Stimulated activated naive CD4-positive, alpha-beta T cell (primary cell): ENCODE measurements around the gene RIT2.

Experiments used
- DNase-seq, 6 experiments: peaks; one replicate each; lab custom pipeline; 2025; lab: John Stamatoyannopoulos, UW

RIT2 gene

DNA sequence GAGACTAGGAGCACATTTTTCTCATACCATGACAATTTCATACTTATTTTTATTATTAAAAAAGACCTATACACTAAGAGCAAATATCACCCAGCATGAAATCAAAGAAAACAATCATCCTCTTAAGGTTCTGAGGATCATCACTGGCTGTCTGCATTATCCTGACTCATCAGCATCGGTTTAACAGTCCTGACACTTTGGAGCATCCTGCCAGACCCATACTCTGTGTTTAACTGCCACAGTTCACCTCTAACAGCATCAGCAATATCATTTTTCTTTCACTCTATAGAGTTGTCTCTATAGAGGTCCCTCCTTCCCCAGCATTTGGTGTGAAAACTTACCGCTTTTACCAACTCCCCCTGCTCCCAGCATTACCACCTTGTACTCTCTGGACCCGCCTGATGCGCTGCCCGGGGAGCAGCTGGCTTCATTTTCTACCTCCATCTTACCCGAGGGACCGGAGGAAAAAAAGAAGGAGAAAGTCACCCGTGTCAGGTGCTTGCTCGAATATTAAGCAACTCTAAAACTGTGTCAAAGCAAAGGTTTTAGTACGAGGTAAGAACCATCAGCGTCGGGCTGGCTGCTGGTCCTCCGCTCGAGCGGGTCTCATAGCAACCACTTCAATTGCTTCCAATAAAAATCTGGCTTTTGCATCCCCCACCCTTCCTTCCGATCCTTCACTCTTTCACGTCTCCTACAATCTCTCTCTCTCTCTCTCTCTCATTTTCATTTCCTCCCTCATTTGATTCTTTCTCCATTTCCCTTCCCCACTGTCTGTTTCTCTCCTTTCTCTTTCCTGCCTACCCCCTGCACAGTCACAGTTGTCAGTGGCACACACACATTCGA is at the start of gene RIT2:
Gene RIT2 (minus strand): TSS at position 610 of the 846 bp plus-strand sequence.
- no peak for DNase-seq

GRCh38 chr18:43161528-43161927 is 46.0 kb upstream of the RIT2 start:
- no peak for DNase-seq

- DNase-seq: no peak
Observed at GRCh38 chr18:43160509-43160908, 45.0 kb upstream of the RIT2 start.

- DNase-seq: no peak
Observed at GRCh38 chr18:43159926-43160325, 44.4 kb upstream of the RIT2 start.

DNA sequence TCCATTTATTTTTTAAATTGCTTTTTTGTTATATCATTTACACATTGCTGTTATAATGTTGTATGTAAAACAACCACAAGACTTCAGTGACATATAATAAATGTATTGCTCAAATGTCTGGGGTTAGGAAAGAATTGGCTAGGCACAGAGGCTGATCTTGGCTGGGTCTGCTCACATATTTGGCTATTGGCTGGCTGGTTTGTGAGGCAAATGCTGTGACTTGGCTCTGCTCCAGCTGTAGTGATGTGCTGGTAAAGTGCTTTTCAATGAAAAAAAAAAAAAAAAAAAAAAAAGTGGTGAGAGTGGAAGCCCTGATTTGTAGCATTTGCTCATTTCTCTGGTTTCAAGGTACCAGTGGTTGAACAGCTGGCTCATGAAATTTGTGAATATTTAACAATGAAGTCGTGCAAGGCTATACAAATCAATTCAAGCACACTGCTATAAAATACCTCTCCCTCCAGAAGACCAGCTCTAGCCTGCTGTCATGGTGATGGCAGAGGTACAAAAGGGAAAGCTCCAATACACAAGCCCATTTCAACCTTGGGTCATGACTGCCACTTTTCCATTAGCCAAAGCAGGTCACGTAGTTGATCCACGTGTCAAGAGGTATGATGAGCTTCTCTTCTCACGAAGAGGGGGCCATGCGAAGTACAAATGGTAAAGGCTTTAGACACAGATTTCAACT is 43.7 kb upstream of the RIT2 start:
- DNase-seq: no peak

- DNase-seq: no peak
Observed at GRCh38 chr18:43158381-43158780, 42.9 kb upstream of the RIT2 start.

GRCh38 chr18:43155842-43156241 is 40.4 kb upstream of the RIT2 start:
- DNase-seq: no peak

DNA sequence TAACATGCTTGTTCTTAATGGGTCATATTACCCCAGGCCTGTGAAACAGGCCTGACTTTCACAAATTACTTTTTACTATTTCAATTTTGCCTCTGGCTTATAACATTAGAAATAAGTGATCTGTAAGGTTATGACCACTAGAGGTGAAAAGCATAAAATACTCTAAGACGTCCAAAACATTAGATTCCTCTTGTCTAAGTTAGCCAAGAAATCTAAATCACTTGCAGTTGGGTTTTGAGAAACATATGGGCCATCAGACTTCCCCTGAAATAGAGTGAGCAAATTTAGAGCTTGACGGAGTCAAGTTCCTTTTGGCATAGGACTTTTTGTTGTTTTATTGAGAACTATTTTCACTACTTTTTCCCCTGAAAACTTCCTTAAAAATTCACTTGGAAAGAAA is 32.7 kb upstream of the RIT2 start:
- DNase-seq: no peak

- DNase-seq: no peak
Observed at GRCh38 chr18:43141208-43141607, 25.7 kb upstream of the RIT2 start.

GRCh38 chr18:43139288-43139946 is 23.9 kb upstream of the RIT2 start:
- DNase-seq: no peak

DNA sequence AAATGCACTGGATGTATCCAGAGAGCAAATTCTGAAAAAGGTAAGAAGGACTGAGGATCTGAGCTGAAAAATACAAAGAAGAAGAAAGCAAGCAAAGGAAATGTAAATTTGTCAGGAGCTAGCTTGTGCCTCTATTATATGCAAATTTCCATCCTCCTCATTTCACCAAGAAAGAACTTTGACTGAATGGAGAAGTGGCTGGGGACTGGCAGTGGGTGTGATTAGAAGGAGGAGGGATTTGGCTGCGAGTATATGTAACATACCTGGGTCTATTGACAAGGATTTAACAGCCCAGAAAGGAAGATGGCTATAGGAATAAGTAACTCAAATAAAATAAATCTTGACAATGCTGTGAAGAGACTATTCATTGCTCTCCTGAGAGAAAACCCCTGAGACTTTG is 19.4 kb upstream of the RIT2 start:
- no peak for DNase-seq

DNA sequence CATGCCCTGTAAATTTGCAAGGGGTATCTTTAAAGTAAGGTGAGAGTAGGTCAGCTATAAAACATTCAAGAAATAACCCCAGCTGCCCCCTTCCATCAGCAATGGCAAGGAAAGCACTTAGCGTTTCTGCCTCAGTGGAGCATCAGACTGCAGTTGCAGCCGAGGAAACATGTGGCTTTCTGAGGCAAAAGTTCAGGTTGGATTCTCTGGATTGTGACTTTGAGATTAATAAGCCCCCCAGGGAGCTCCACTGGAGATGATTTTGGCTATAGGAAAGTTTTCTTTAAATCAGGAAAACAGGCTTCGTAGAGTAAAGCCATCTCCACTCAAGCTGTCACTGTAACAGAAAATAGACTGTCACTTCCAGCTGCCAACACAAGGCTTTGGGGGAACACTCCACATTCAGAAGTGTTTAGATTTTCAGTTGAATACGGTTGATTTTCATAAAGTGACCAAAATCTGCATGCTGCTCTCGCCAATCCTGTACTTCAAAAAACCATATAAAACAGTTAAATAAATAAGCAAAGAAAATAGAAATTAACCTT is 15.3 kb upstream of the RIT2 start:
- DNase-seq: no peak

DNA sequence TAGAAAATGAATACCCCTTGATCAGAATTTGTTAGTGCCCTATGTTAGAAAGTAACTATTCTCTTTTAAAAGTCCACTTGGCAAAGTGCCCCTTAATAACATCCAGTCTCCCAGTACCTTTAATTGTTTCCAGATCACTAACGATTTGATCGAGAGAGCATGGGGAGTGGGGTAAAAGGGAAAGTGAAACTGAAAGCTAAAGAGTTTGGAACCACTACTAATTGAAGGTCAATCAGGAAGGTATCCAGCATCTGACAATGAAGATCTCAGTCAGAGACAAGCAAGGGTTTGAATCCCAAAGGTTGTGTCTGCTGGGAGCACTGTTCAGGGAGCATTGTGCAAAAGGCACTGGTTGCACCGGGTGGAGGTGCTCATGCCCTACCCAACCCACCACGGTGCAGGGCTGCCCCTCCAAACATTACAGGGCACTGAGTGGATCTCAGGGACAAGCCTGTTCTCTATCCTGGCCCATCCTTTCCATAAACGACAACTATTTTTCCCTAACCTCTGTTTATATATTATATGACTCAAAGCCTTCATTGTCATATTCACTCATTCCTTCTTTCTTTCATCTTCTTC is 14.6 kb upstream of the RIT2 start:
- DNase-seq: no peak

DNA sequence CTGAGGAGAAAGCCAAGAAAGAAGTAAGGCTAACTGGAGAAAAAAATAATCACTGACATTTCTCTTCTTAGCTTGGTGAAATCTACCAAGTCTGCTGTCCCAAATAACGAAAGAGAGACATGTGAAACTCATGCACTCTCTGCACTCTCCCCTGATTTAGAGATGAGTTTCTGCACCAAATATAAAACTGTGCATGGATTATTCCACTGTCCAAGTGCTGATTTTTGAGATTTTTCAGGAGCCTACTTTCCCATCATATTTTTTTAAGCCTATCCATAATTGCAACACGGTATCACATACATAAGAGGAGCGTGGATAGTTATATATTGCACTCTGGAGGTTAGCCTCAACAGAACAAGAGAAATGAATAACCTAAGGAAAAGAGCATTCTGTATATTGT is 10.0 kb upstream of the RIT2 start:
- no peak for DNase-seq

DNA sequence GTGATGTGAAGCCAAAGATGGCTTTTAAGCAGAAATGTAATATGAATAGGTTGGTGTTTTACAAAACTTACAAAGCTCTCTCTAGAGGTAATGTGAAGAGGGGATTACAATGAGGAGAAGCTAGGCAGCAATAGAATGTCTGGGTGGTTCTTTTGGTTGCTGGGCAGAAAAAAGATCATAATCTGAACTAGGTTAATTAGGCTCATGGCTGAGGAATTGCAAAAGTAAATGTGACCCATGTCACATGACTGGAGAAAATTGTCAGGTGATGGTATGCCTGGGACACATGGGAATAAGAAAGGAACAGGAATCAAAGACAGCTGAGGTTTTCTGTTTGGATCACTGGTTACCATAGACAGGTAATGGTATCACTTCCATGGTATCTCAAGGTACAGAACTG is 7.5 kb upstream of the RIT2 start:
- DNase-seq: no peak

- DNase-seq: no peak
Observed at GRCh38 chr18:43116699-43117294, 1.3 kb upstream of the RIT2 start.

DNA sequence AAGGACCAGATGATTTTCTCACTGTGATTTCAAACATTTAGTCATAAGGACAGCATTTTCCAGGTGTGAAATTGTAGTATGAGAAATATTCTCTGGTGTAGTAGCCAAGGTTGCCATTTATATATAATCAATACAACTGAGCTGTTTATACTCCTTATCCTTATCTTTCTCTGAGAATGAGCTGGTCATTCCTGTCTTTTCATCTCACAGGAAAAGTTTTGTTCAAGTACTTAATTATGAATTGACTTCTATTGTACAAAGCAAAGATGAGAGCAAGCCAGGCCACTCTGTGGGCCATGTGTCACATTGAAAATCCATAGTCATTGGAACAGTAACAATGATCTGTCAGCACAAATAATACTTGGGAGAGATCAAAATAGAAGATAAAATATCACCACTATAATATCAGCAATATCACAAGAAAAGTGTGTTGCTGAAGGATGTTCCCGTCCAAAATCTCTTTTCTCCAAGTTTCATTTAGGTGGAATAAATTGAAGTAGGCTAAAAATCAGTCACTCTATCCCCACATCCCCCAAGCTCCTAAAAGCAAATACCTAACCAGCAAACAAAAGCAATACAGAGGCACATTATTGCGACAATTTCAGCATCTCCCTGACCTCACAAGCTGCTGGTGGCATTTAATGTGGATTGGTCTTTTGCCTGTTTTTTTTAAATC is 2.1 kb downstream of the RIT2 start:
- no peak for DNase-seq

GRCh38 chr18:43108882-43109281 is 6.6 kb downstream of the RIT2 start:
- no peak for DNase-seq

- DNase-seq: no peak
Observed at GRCh38 chr18:43108469-43108868, 7.0 kb downstream of the RIT2 start.

GRCh38 chr18:43093646-43094045 is 21.8 kb downstream of the RIT2 start:
- DNase-seq: no peak

- DNase-seq: no peak
Observed at GRCh38 chr18:43092539-43092938, 22.9 kb downstream of the RIT2 start.
